GM23338 (cell line): ENCODE measurements around the gene OTULINL. TPM values are rescaled to one million over a fixed set of nuclear protein-coding genes. Genes with fewer than 3 reads are reported as not detected.

Experiments used
- CTCF ChIP-seq, 2 experiments: fragments of 200-600 bp in 1 of 2; sonication (generic) in 1 of 2; conservative IDR thresholded peaks; 2 replicates each; pipeline versions ENCODE4 v1.5.1 to v1.6.1; 2016 to 2017; ENCODE audit warnings: antibody characterized with exemption in 2 of 2, low read depth in 2 of 2, mild to moderate bottlenecking in 2 of 2, moderate library complexity in 1 of 2
- JUNB ChIP-seq: IDR thresholded peaks from one replicate; pipeline ENCODE4 v1.6.1; 2016; ENCODE audit warnings: antibody characterized with exemption; ENCODE audit not compliant: unreplicated experiment
- REST ChIP-seq: IDR thresholded peaks from one replicate; pipeline ENCODE4 v1.6.1; 2018; ENCODE audit warnings: antibody characterized with exemption; ENCODE audit not compliant: unreplicated experiment
- ZNF114 ChIP-seq: fragments of 250-450 bp; sonication (Bioruptor Pico); IDR thresholded peaks from 2 replicates; pipeline ENCODE4 v1.5.0; 2020; ENCODE audit warnings: mild to moderate bottlenecking, moderate library complexity
- ZNF462 ChIP-seq: fragments of 250-450 bp; sonication (Bioruptor Pico); IDR thresholded peaks from 2 replicates; pipeline ENCODE4 v1.5.0; 2020; ENCODE audit warnings: mild to moderate bottlenecking, moderate library complexity
- polyA plus RNA-seq: library from polyadenylated mRNA; unstranded; fragments of >200 nt; fragmentation: Nextera tagmentation; extraction: Ambion mirVana; gene quantifications from 2 replicates; pipeline ENCODE4 v1.2.1, GENCODE V29; 2016
- total RNA-seq: library from RNA; depleted of rRNA; stranded (reverse); fragments of >200 nt; shearing (Covaris generic); gene quantifications from 2 replicates; pipeline ENCODE4 v1.2.3, GENCODE V29; 2014

OTULINL gene
- total and polyA plus RNA-seq, 2 experiments from 2014 or later = 6.3 to 7.6 TPM

- TF ChIP-seq ZNF462 = no peak
- no peak for TF ChIP-seq CTCF (conservative IDR thresholded peaks at IDR 0.05; ENCODE audit: low read depth in 2 of 2)
- TF ChIP-seq ZNF114 (CRISPR knock-in tag) = no peak
- TF ChIP-seq REST = no peak
- TF ChIP-seq JUNB = no peak
Measured at GRCh38 chr5:14588145-14588544, 6.6 kb downstream of the OTULINL start (continued).
